ENCODE results near the gene ZNF14. TPM values are rescaled to one million over a fixed set of nuclear protein-coding genes. Genes with fewer than 3 reads are reported as not detected.

Gene ZNF14
- total RNA-seq, 1 experiment from 2014 or later: 5.8 TPM

- Histone ChIP-seq H3K9me3 (ENCODE audit: low read depth, low read length, poor library complexity, severe bottlenecking) (peaks cover 28% of the 10 kb centered on the region), H3K36me3 (ENCODE audit: insufficient read depth, low read length, poor library complexity, severe bottlenecking) (peaks cover 34% of the 10 kb centered on the region), H3K4me3 (ENCODE audit: low read depth, low read length, poor library complexity, severe bottlenecking) (no peak overlapping the region), H3K27ac (ENCODE audit: low read depth, low read length, poor library complexity, severe bottlenecking) (no peak overlapping the region), H3K4me1 (ENCODE audit: insufficient read depth, low read length, poor library complexity, severe bottlenecking) (no peaks in the 10 kb centered on the region), H3K27me3 (replicated peaks; ENCODE audit: insufficient read depth, low read depth, low read length, poor library complexity) (no peaks in the 10 kb centered on the region)
- ChIA-PET POLR2A (ENCODE audit: low non-redundant PET) (no interaction called here), CTCF (no interaction called here)
- no peak for TF ChIP-seq CTCF (conservative IDR thresholded peaks at IDR 0.05; ENCODE audit: low read depth, low read length)
- no peak for TF ChIP-seq EZH2 (IDR thresholded peaks at IDR 0.05; ENCODE audit: borderline replicate concordance, low read depth, low read length, poor library complexity, severe bottlenecking)
- no peak for DNase-seq (ENCODE audit: low spot score)
- TSS peak; percentile 8 for BruUV-seq (replicated peaks)
- intact Hi-C loops (cut with micrococcal nuclease; ENCODE audit: unreplicated experiment): no loop called here
Measured at GRCh38 chr19:19679176-19680073, 53.5 kb downstream of the ZNF14 start.

- Histone ChIP-seq H3K27ac (ENCODE audit: low read depth, low read length, poor library complexity, severe bottlenecking) (no peak overlapping the region), H3K4me3 (ENCODE audit: low read depth, low read length, poor library complexity, severe bottlenecking) (no peak overlapping the region), H3K4me1 (ENCODE audit: insufficient read depth, low read length, poor library complexity, severe bottlenecking) (no peaks in the 10 kb centered on the region), H3K36me3 (ENCODE audit: insufficient read depth, low read length, poor library complexity, severe bottlenecking) (peaks cover 40% of the 10 kb centered on the region), H3K9me3 (ENCODE audit: low read depth, low read length, poor library complexity, severe bottlenecking) (peaks cover 28% of the 10 kb centered on the region), H3K27me3 (replicated peaks; ENCODE audit: insufficient read depth, low read depth, low read length, poor library complexity) (no peaks in the 10 kb centered on the region)
- no peak for TF ChIP-seq EZH2 (IDR thresholded peaks at IDR 0.05; ENCODE audit: borderline replicate concordance, low read depth, low read length, poor library complexity, severe bottlenecking)
- no peak for TF ChIP-seq CTCF (conservative IDR thresholded peaks at IDR 0.05; ENCODE audit: low read depth, low read length)
- intact Hi-C loops (cut with micrococcal nuclease; ENCODE audit: unreplicated experiment): no loop called here
- BruUV-seq (replicated peaks): no TSS peak
- ChIA-PET CTCF (no interaction called here), POLR2A (ENCODE audit: low non-redundant PET) (no interaction called here)
- no peak for DNase-seq (ENCODE audit: low spot score)
Measured at GRCh38 chr19:19677579-19677978, 55.3 kb downstream of the ZNF14 start.

GRCh38 chr19:19674315-19674714 lies 58.6 kb downstream of the ZNF14 start:
- no peak overlapping the region for H3K4me3 ChIP-seq (ENCODE audit: low read depth, low read length, poor library complexity, severe bottlenecking)
- peaks cover 32% of the 10 kb centered on the region for H3K36me3 ChIP-seq (ENCODE audit: insufficient read depth, low read length, poor library complexity, severe bottlenecking)
- ChIA-PET CTCF (no interaction called here), POLR2A (ENCODE audit: low non-redundant PET) (no interaction called here)
- H3K27me3 ChIP-seq (replicated peaks; ENCODE audit: insufficient read depth, low read depth, low read length, poor library complexity): no peaks in the 10 kb centered on the region
- no peak for DNase-seq (ENCODE audit: low spot score)
- BruUV-seq (replicated peaks): no TSS peak
- TF ChIP-seq EZH2 (IDR thresholded peaks at IDR 0.05; ENCODE audit: borderline replicate concordance, low read depth, low read length, poor library complexity, severe bottlenecking): no peak
- no peak for TF ChIP-seq CTCF (conservative IDR thresholded peaks at IDR 0.05; ENCODE audit: low read depth, low read length)
- H3K27ac ChIP-seq (ENCODE audit: low read depth, low read length, poor library complexity, severe bottlenecking): no peak overlapping the region
- peaks cover 14% of the 10 kb centered on the region for H3K9me3 ChIP-seq (ENCODE audit: low read depth, low read length, poor library complexity, severe bottlenecking)
- peaks cover 7% of the 10 kb centered on the region for H3K4me1 ChIP-seq (ENCODE audit: insufficient read depth, low read length, poor library complexity, severe bottlenecking)
- intact Hi-C loops (cut with micrococcal nuclease; ENCODE audit: unreplicated experiment): no loop called here
